ENCODE measurements around the gene HBS1L. TPM values are rescaled to one million over a fixed set of nuclear protein-coding genes. Genes with fewer than 3 reads are reported as not detected.
A peak's percentile ranks its signal among the peaks of the same experiment; 100 is the strongest.

The HBS1L gene
- total and polyA plus RNA-seq, 10 of the 15 experiments (the other 5 are each of a cell fraction or from before 2014, with no cell fraction given), result 58.7 to 142 (median 78.8) TPM

DNA sequence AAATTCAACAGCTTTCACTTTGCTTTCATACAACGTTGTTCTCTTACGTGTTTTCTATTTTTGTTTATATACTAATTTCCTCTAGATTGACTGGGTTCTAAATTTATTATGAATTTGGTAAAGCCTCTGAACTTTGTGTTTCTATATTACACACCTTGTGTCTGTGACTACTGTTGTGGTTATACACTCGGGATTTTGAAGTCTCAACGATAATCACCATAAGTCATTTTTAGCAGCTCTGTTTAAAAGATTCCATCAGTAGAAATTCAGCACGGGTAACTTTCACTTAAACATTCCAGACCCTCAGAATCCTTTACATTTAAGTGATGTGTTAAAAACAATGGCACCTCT is 31.8 kb upstream of the HBS1L start:
- Histone ChIP-seq H4K20me1 (ENCODE audit: control insufficient read depth, insufficient read depth) (no peaks in the 10 kb centered on the region), H3K79me2 (ENCODE audit: control insufficient read depth, insufficient read depth, low read length) (no peaks in the 10 kb centered on the region), H3K4me2 (ENCODE audit: control insufficient read depth, insufficient read depth) (peak overlapping the region; percentile 94), H3K9me3 (replicated peaks; ENCODE audit: control insufficient read depth, insufficient read depth, low read length) (no peaks in the 10 kb centered on the region; the same call in 2 of the 3 replicates), H3K27me3 (replicated peaks in 1 of 2; ENCODE audit: control insufficient read depth in 2 of 2, insufficient read depth in 2 of 2, low read length in 1 of 2) (no peaks in the 10 kb centered on the region; a peak in 1 of 4 replicates), H3K4me1 (ENCODE audit: control insufficient read depth, insufficient read depth, low read length) (peaks cover 33% of the 10 kb centered on the region), H3K36me3 (ENCODE audit: control insufficient read depth in 2 of 2, insufficient read depth in 2 of 2, low read length in 1 of 2) (no peaks in the 10 kb centered on the region), H2AFZ (ENCODE audit: control insufficient read depth, low read depth, low read length) (peak overlapping the region; percentile 89), H3K9ac (ENCODE audit: control insufficient read depth, insufficient read depth, low read length) (peak overlapping the region; percentile 63), H3K4me3 (peak overlapping the region; percentile 39; the same call in 1 of the 2 replicates), H3K27ac (ENCODE audit: control insufficient read depth, insufficient read depth) (peak overlapping the region; percentile 86)
- ATAC-seq, result peak; percentile 43
- no peak for DNase-seq (ENCODE audit: low read depth, low spot score)
- FAIRE-seq, result no peak
- POLR2A ChIA-PET, result interaction anchor here (0.6 to 5.1 kb wide), 14 partner anchors 10 to 713 kb away, joined by 4 to 28 read pairs (median 6); partner anchors contain the start of genes HBS1L and MYB
- no TSS peak for BruUV-seq (replicated peaks)
- WGBS (ENCODE audit: insufficient coverage, insufficient replicate concordance, low lambda C conversion rate, missing lambda C conversion rate), result under 1% methylated on average over 5 of the region's 5 CpGs
- SMC1A ChIA-PET (ENCODE audit: uncharacterized antibody, unreplicated experiment), result interaction anchor here (0.7 to 8.1 kb wide), 34 partner anchors 8 to 1204 kb away, joined by 3 to 56 read pairs (median 8); partner anchors contain the start of genes BCLAF1 and HBS1L
- intact Hi-C loops (cut with micrococcal nuclease; ENCODE audit: unreplicated experiment) (loop anchor here (2.0 kb wide), 1 partner anchor 84 kb away; no protein-coding TSS in a partner anchor), in situ Hi-C loops (cut with MboI) (no loop called here)
- CTCF ChIA-PET, result interaction anchor here (0.9 to 8.1 kb wide), 26 partner anchors 8 to 146 kb away, joined by 3 to 73 read pairs (median 6); partner anchors contain the start of gene HBS1L
- RAD21 ChIA-PET (ENCODE audit: unreplicated experiment), result interaction anchor here (0.5 to 6.0 kb wide), 30 partner anchors 10 to 1118 kb away, joined by 3 to 75 read pairs (median 6); partner anchors contain the start of gene HBS1L
- TF ChIP-seq ZBED1 (IDR thresholded peaks at IDR 0.05; ENCODE audit: borderline replicate concordance) (0 out of 2 replicates have a peak, but pooled peaks have one; percentile 31), EZH2 (IDR thresholded peaks at IDR 0.05; ENCODE audit: borderline replicate concordance, control insufficient read depth, low read depth, low read length) (no peak), CEBPZ (IDR thresholded peaks at IDR 0.05; ENCODE audit: low read depth, low read length) (no peak), KDM1A (IDR thresholded peaks at IDR 0.05; ENCODE audit: borderline replicate concordance) (no peak), CEBPB (IDR thresholded peaks at IDR 0.05; ENCODE audit: borderline replicate concordance in 1 of 2, low read depth in 2 of 2, low read length in 2 of 2) (peak in 1 of 2 experiments; percentile 34; a peak in 1 of 4 replicates), MEF2A (IDR thresholded peaks at IDR 0.05; ENCODE audit: insufficient read depth, low read depth, low read length) (peak; percentile 90), YY1 (IDR thresholded peaks at IDR 0.05; ENCODE audit: low read depth, low read length) (no peak), POLR2AphosphoS5 (IDR thresholded peaks at IDR 0.05; ENCODE audit: low read length) (no peak), TBL1XR1 (IDR thresholded peaks at IDR 0.05; ENCODE audit: low read depth, low read length) (no peak), YBX1 (IDR thresholded peaks at IDR 0.05) (no peak), RUNX3 (IDR thresholded peaks at IDR 0.05; ENCODE audit: low read length) (peak; percentile 92), CREM (IDR thresholded peaks at IDR 0.05; ENCODE audit: low read depth) (peak; percentile 48; the same call in 1 of the 2 replicates), POU2F2 (IDR thresholded peaks at IDR 0.05; ENCODE audit: borderline replicate concordance, low read depth, low read length) (no peak), ZNF274 (IDR thresholded peaks at IDR 0.05; ENCODE audit: insufficient read depth, insufficient read length) (no peak), MEF2B (IDR thresholded peaks at IDR 0.05; ENCODE audit: partially characterized antibody, poor library complexity, severe bottlenecking) (peak; percentile 43), NR2F1 (conservative IDR thresholded peaks at IDR 0.05) (peak; percentile 75)
- TF ChIP-seq, protein P1, sequence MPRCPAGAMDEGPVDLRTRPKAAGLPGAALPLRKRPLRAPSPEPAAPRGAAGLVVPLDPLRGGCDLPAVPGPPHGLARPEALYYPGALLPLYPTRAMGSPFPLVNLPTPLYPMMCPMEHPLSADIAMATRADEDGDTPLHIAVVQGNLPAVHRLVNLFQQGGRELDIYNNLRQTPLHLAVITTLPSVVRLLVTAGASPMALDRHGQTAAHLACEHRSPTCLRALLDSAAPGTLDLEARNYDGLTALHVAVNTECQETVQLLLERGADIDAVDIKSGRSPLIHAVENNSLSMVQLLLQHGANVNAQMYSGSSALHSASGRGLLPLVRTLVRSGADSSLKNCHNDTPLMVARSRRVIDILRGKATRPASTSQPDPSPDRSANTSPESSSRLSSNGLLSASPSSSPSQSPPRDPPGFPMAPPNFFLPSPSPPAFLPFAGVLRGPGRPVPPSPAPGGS (IDR thresholded peaks at IDR 0.05; ENCODE audit: borderline replicate concordance, insufficient read depth, low read depth, low read length, poor library complexity, severe bottlenecking), result peak; percentile 66
- TF ChIP-seq, protein P2, sequence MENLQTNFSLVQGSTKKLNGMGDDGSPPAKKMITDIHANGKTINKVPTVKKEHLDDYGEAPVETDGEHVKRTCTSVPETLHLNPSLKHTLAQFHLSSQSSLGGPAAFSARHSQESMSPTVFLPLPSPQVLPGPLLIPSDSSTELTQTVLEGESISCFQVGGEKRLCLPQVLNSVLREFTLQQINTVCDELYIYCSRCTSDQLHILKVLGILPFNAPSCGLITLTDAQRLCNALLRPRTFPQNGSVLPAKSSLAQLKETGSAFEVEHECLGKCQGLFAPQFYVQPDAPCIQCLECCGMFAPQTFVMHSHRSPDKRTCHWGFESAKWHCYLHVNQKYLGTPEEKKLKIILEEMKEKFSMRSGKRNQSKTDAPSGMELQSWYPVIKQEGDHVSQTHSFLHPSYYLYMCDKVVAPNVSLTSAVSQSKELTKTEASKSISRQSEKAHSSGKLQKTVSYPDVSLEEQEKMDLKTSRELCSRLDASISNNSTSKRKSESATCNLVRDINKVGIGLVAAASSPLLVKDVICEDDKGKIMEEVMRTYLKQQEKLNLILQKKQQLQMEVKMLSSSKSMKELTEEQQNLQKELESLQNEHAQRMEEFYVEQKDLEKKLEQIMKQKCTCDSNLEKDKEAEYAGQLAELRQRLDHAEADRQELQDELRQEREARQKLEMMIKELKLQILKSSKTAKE (IDR thresholded peaks at IDR 0.05; ENCODE audit: low read depth, poor library complexity, severe bottlenecking), result peak; percentile 59

Measured in GM12878 (cell line).